ENCODE results near the gene ZFP91. TPM values are rescaled to one million over a fixed set of nuclear protein-coding genes. Genes with fewer than 3 reads are reported as not detected.
"Not testable (repeated sequence)": the region's sequence is repeated elsewhere in the genome, so short reads cannot be mapped to it uniquely, and the experiment has no call there.

The ZFP91 gene
- total and polyA plus RNA-seq, 2 experiments from 2014 or later = 21.4 to 59.0 TPM

GRCh38 chr11:58564231-58564630 is 14.6 kb upstream of the ZFP91 start:
- Histone ChIP-seq H3K4me3 (peak overlapping the region; percentile 42), H3K36me3 (ENCODE audit: low read depth) (peaks cover 58% of the 10 kb centered on the region), H3K4me2 (ENCODE audit: unreplicated experiment) (peak overlapping the region; percentile 62), H2AFZ (peak overlapping the region; percentile 58; the same call in 1 of the 2 replicates), H3K9ac (peak overlapping the region; percentile 76), H3K27ac (peak overlapping the region; percentile 98), H3K27me3 (replicated peaks; ENCODE audit: insufficient read depth) (no peaks in the 10 kb centered on the region), H3K4me1 (ENCODE audit: insufficient read depth) (peaks cover 78% of the 10 kb centered on the region), H3F3A (ENCODE audit: insufficient read depth) (peaks cover 64% of the 10 kb centered on the region), H3K79me2 (ENCODE audit: insufficient read depth) (peaks cover 91% of the 10 kb centered on the region), H4K20me1 (ENCODE audit: insufficient read depth) (no peaks in the 10 kb centered on the region), H3K9me2 (ENCODE audit: insufficient read depth) (no peaks in the 10 kb centered on the region), H3K9me3 (ENCODE audit: low read depth) (no peaks in the 10 kb centered on the region)
- in situ Hi-C loops (cut with MboI) = no loop called here
- peak; percentile 13 for DNase-seq
- TF ChIP-seq EZH2phosphoT487 (IDR thresholded peaks at IDR 0.05; ENCODE audit: insufficient read depth, low read depth) = no peak
- no peak for TF ChIP-seq EZH2 (IDR thresholded peaks at IDR 0.05; ENCODE audit: insufficient read depth, poor library complexity, severe bottlenecking)

GRCh38 chr11:58567889-58568512 is 10.9 kb upstream of the ZFP91 start:
- Histone ChIP-seq H3K9me2 (ENCODE audit: insufficient read depth) (no peaks in the 10 kb centered on the region), H3K36me3 (ENCODE audit: low read depth) (peaks cover 53% of the 10 kb centered on the region), H3K4me1 (ENCODE audit: insufficient read depth) (peaks cover 63% of the 10 kb centered on the region), H3K79me2 (ENCODE audit: insufficient read depth) (peaks cover 90% of the 10 kb centered on the region), H3K27me3 (replicated peaks; ENCODE audit: insufficient read depth) (no peaks in the 10 kb centered on the region), H3K9ac (peak overlapping the region; percentile 76; the same call in 1 of the 2 replicates), H3F3A (ENCODE audit: insufficient read depth) (peaks cover 65% of the 10 kb centered on the region), H4K20me1 (ENCODE audit: insufficient read depth) (no peaks in the 10 kb centered on the region), H3K4me2 (ENCODE audit: unreplicated experiment) (no peak overlapping the region), H3K27ac (peak overlapping the region; percentile 98), H2AFZ (no peak overlapping the region), H3K4me3 (no peak overlapping the region), H3K9me3 (ENCODE audit: low read depth) (no peaks in the 10 kb centered on the region)
- in situ Hi-C loops (cut with MboI) = no loop called here
- DNase-seq = peak; percentile 74
- TF ChIP-seq EZH2phosphoT487 (IDR thresholded peaks at IDR 0.05; ENCODE audit: insufficient read depth, low read depth) = no peak
- no peak for TF ChIP-seq EZH2 (IDR thresholded peaks at IDR 0.05; ENCODE audit: insufficient read depth, poor library complexity, severe bottlenecking)
- WGBS, 2 experiments (ENCODE audit: low coverage in 1 of 2, low lambda C conversion rate in 2 of 2, missing lambda C conversion rate in 2 of 2) = 45 to 47% methylated on average over 4 of the region's 4 CpGs

GRCh38 chr11:58572906-58573305 is 6.0 kb upstream of the ZFP91 start:
- peak overlapping the region; percentile 99 for H3K27ac ChIP-seq
- peaks cover 28% of the 10 kb centered on the region for H3K36me3 ChIP-seq (ENCODE audit: low read depth)
- WGBS, 2 experiments (ENCODE audit: low coverage in 1 of 2, low lambda C conversion rate in 2 of 2, missing lambda C conversion rate in 2 of 2) = 87 to 90% methylated on average over 14 of the region's 14 CpGs
- H2AFZ ChIP-seq; in situ Hi-C loops (cut with MboI); H3K9me3 ChIP-seq (ENCODE audit: low read depth); DNase-seq; H3K27me3 ChIP-seq (replicated peaks; ENCODE audit: insufficient read depth); H3K9me2 ChIP-seq (ENCODE audit: insufficient read depth); H4K20me1 ChIP-seq (ENCODE audit: insufficient read depth): not testable (repeated sequence)
- H3K4me1 ChIP-seq (ENCODE audit: insufficient read depth) = peaks cover 46% of the 10 kb centered on the region
- H3K9ac ChIP-seq = peak overlapping the region; percentile 100
- H3K79me2 ChIP-seq (ENCODE audit: insufficient read depth) = peaks cover 72% of the 10 kb centered on the region
- H3K4me2 ChIP-seq (ENCODE audit: unreplicated experiment) = peak overlapping the region; percentile 96
- H3K4me3 ChIP-seq = peak overlapping the region; percentile 97
- H3F3A ChIP-seq (ENCODE audit: insufficient read depth) = peaks cover 73% of the 10 kb centered on the region

GRCh38 chr11:58573451-58574104 is 5.3 kb upstream of the ZFP91 start:
- H3K79me2 ChIP-seq (ENCODE audit: insufficient read depth) = peaks cover 65% of the 10 kb centered on the region
- no peaks in the 10 kb centered on the region for H3K27me3 ChIP-seq (replicated peaks; ENCODE audit: insufficient read depth)
- peak overlapping the region; percentile 99 for H3K27ac ChIP-seq
- TF ChIP-seq EZH2 (IDR thresholded peaks at IDR 0.05; ENCODE audit: insufficient read depth, poor library complexity, severe bottlenecking) (no peak), EZH2phosphoT487 (IDR thresholded peaks at IDR 0.05; ENCODE audit: insufficient read depth, low read depth) (no peak)
- H3K9me3 ChIP-seq (ENCODE audit: low read depth) = no peaks in the 10 kb centered on the region
- peaks cover 23% of the 10 kb centered on the region for H3K36me3 ChIP-seq (ENCODE audit: low read depth)
- in situ Hi-C loops (cut with MboI) = no loop called here
- H3F3A ChIP-seq (ENCODE audit: insufficient read depth) = peaks cover 67% of the 10 kb centered on the region
- H3K9ac ChIP-seq = peak overlapping the region; percentile 100
- H3K4me3 ChIP-seq = peak overlapping the region; percentile 97
- H3K4me1 ChIP-seq (ENCODE audit: insufficient read depth) = peaks cover 39% of the 10 kb centered on the region
- WGBS, 2 experiments (ENCODE audit: low coverage in 1 of 2, low lambda C conversion rate in 2 of 2, missing lambda C conversion rate in 2 of 2) = 0 to 2% methylated on average over 4 of the region's 4 CpGs
- DNase-seq = peak; percentile 95
- H4K20me1 ChIP-seq (ENCODE audit: insufficient read depth) = no peaks in the 10 kb centered on the region
- H3K9me2 ChIP-seq (ENCODE audit: insufficient read depth) = no peaks in the 10 kb centered on the region
- H3K4me2 ChIP-seq (ENCODE audit: unreplicated experiment) = peak overlapping the region; percentile 96
- H2AFZ ChIP-seq = peak overlapping the region; percentile 11; the same call in 1 of the 2 replicates

Data from GM23248 (cell line).